Psoas muscle (tissue), 8 donors: ENCODE results near the gene POU3F1. TPM values are rescaled to one million over a fixed set of nuclear protein-coding genes. Genes with fewer than 3 reads are reported as not detected.
A peak's percentile ranks its signal among the peaks of the same experiment; 100 is the strongest.

Source experiments
- ATAC-seq, 4 donors: fragments of 200-7000 bp; cut with Tn5 transposase; one replicate each; pipeline ENCODE4 v1.9.1; 2020; ENCODE audit warnings: moderate library complexity in 3 of 4, mild to moderate bottlenecking in 2 of 4
- DNase-seq, 2 donors: peaks; one replicate each; pipeline ENCODE4 v3.0.0-alpha.2; 2020
- H3K27ac ChIP-seq: fragments of 200-600 bp; one replicate; pipeline ENCODE4 v1.8.0; 2022
- H3K27me3 ChIP-seq, 3 donors: fragments of 200-600 bp in 1 of 3; one replicate each; pipeline versions ENCODE4 v1.6.1 to v1.8.0; 2013 to 2022; ENCODE audit warnings: low read length in 2 of 3, mild to moderate bottlenecking in 2 of 3, moderate library complexity in 1 of 3; ENCODE audit not compliant: insufficient read depth in 3 of 3
- H3K36me3 ChIP-seq, 2 donors: fragments of 200-600 bp in 1 of 2; one replicate each; pipeline versions ENCODE4 v1.6.1 to v1.8.0; 2013 to 2022; ENCODE audit warnings: low read depth in 1 of 2, mild to moderate bottlenecking in 1 of 2, moderate library complexity in 1 of 2; ENCODE audit not compliant: insufficient read depth in 1 of 2
- H3K4me1 ChIP-seq: fragments of 200-600 bp; one replicate; pipeline ENCODE4 v1.8.0; 2022
- H3K4me3 ChIP-seq: fragments of 200-600 bp; one replicate; pipeline ENCODE4 v1.8.0; 2022; ENCODE audit warnings: mild to moderate bottlenecking
- H3K9me3 ChIP-seq: fragments of 200-600 bp; one replicate; pipeline ENCODE4 v1.8.0; 2022
- WGBS, 3 donors: extraction: QIAGEN DNeasy Blood & Tissue Kit; methylation state at CpG; one replicate each; pipeline versions ENCODE4 v1.1.6 to v1.1.7; 2013; 5-methylcytosine and 5-hydroxymethylcytosine counted together
- intact Hi-C, 2 donors: fragments of 100-400 bp; cut with DNase I; formaldehyde crosslinking; loops; one replicate each; pipeline versions ENCODE4 v1.11.0 to v1.14.2; 2022
- polyA plus RNA-seq, 3 donors: library from polyadenylated mRNA; stranded (reverse); fragments of 200-250 nt; gene quantifications; one replicate each; pipeline ENCODE4 v1.2.3, GENCODE V29; 2013
- total RNA-seq, 4 donors: library from RNA; stranded (reverse); fragmentation: NEBNext Ultra II Directional in 2 of 4; extraction: Animal tissue kit (Norgen Biotek cat#: 25700) in 2 of 4; gene quantifications; one replicate each; pipeline versions ENCODE4 v1.2.1 to v1.2.4, GENCODE V29; 2021 to 2023
- TF ChIP-seq, protein P1 (sequence below): fragments of 200-600 bp; IDR thresholded peaks from one replicate; pipeline ENCODE4 v1.8.0; 2022; ENCODE audit warnings: antibody characterized with exemption
- donor health status: healthy with polysubstance abuse.
- donor health status: DM: no; HTN: no; CAD: no; lungs with moderate emphysema.
- donor health status: Bipolar disorder and iron deficiency.
- donor health status: healthy.
- donor health status: DM: yes; HTN: yes; CAD: no.
- donor health status: DM: no; HTN: no; CAD: no.
- donor health status: DM: no; HTN: no; CAD: no.
- donor health status: DM: yes; HTN: yes; CAD: no.

POU3F1 gene
- total and polyA plus RNA-seq, 7 donors, result 0.04 to 0.38 (median 0.13) TPM; not detected in 1

DNA sequence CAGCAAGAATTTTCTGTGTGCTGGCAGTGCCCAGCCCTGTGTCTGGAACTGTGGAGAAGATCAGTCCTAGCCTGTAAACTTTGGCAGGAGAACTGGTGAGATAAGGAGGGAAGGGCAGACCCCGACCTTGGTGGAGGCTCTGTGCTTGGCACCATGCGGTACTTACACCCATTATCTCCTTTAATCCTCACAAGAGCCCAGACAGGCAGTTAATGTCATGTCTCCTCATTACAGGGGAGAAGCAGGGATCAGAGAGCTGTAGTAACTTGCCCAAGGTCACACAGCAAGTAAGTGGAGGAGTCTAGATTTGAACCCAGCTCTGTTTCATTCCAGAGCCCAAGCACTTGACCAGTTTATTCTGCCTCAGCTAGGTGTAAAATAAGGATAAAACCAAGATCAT lies 13.9 kb upstream of the POU3F1 start:
- H3K9me3 ChIP-seq, result no peaks in the 10 kb centered on the region
- no peaks in the 10 kb centered on the region for H3K27me3 ChIP-seq
- DNase-seq (no peak), ATAC-seq (no peak)
- H3K27ac ChIP-seq, result no peak overlapping the region
- no peaks in the 10 kb centered on the region for H3K4me1 ChIP-seq
- intact Hi-C loops, result no loop called here
- H3K36me3 ChIP-seq, result no peaks in the 10 kb centered on the region
- WGBS, 3 donors, result 64 to 83% (median 70%) methylated on average over 2 of the region's 2 CpGs
- TF ChIP-seq, protein P1, sequence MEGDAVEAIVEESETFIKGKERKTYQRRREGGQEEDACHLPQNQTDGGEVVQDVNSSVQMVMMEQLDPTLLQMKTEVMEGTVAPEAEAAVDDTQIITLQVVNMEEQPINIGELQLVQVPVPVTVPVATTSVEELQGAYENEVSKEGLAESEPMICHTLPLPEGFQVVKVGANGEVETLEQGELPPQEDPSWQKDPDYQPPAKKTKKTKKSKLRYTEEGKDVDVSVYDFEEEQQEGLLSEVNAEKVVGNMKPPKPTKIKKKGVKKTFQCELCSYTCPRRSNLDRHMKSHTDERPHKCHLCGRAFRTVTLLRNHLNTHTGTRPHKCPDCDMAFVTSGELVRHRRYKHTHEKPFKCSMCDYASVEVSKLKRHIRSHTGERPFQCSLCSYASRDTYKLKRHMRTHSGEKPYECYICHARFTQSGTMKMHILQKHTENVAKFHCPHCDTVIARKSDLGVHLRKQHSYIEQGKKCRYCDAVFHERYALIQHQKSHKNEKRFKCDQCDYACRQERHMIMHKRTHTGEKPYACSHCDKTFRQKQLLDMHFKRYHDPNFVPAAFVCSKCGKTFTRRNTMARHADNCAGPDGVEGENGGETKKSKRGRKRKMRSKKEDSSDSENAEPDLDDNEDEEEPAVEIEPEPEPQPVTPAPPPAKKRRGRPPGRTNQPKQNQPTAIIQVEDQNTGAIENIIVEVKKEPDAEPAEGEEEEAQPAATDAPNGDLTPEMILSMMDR, result no peak
- H3K4me3 ChIP-seq, result no peak overlapping the region

DNA sequence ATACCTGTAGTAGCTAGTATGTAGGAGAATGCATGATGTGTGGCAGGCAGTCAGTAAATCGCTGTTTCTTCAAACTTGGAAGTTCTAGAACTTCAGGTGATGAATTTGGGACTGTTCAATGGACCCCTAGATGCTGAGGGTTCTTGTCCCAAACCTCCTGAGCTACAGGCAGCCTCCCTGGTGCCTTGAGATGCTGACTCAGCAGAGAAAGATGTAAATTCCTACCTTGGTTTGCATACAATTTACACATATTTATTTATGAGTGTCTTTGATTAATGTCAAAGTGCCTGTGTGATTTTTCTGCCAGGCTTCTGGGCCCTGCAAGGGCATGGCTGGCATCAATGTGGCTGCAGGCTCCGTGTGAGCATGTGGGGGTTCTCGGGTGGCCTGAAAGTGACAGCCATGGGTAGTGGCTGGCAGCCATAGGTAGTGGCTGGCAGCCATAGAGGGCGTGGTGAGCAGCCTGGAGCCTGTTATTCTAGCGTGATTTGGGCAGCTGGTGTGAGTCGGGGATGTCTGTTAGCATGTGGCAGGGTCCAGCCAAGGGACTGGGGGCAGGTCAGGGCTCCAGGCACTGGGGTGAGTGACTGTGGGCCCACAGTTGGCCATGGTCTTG lies 13.2 kb upstream of the POU3F1 start:
- no peak for DNase-seq
- no peaks in the 10 kb centered on the region for H3K27me3 ChIP-seq
- H3K4me3 ChIP-seq, result no peak overlapping the region
- H3K9me3 ChIP-seq, result no peaks in the 10 kb centered on the region
- WGBS, 3 donors, result 36 to 44% (median 40%) methylated on average over 6 of the region's 6 CpGs
- intact Hi-C loops, result no loop called here
- no peaks in the 10 kb centered on the region for H3K4me1 ChIP-seq
- no peak overlapping the region for H3K27ac ChIP-seq
- peak in 3 of 4 donors; percentile 36 to 52 (median 42) for ATAC-seq
- H3K36me3 ChIP-seq, result no peaks in the 10 kb centered on the region
- TF ChIP-seq, protein P1, result no peak

DNA sequence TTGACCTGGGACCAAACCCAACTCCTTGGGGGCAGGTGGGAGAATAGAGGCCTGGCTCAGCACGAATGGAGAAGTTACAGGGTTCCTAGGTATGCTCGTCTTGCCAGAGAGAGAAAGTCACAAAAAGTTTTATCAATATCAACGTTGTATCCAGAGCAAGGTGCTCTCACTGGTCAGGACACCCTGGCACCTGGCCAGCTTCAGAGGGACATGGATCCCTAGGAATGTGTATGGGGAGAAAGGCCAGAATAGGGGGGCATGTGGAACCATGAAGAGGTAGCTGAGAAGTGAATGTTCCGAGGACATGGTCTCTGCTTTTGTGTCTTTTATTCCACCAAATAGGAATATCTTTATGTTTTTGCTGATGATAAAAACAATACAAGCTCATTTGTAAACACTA lies 9.4 kb upstream of the POU3F1 start:
- 72 to 81% (median 75%) methylated on average over 4 of the region's 4 CpGs for WGBS, 3 donors
- TF ChIP-seq, protein P1, result no peak

DNA sequence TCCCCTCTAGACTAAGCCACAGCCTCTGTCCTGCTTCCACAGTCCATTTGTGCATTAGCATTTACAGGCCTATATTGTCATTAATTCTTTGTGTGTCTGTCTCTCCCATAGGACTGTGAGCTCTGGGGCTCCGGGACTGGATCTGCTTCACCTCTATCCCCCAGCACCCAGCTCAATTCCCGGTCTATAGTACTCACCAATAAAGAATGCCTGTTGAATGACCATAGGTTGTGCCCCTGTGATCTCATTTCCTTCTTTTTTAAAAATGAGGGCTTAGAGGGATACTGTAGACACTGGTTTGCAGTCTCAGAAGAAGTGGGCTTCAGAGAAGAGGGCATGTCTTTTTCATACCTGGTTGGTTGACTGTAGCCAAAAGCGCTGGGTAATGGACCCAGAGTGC lies 8.8 kb upstream of the POU3F1 start:
- intact Hi-C loops, result no loop called here
- ATAC-seq (no peak), DNase-seq (no peak)
- Histone ChIP-seq H3K27me3 (no peaks in the 10 kb centered on the region), H3K36me3 (no peaks in the 10 kb centered on the region), H3K4me1 (no peaks in the 10 kb centered on the region), H3K27ac (no peak overlapping the region), H3K9me3 (no peaks in the 10 kb centered on the region), H3K4me3 (no peak overlapping the region)
- 87 to 94% (median 90%) methylated on average over 3 of the region's 3 CpGs for WGBS, 3 donors
- TF ChIP-seq, protein P1, result no peak

More for the DNA sequence above, 9.4 kb upstream of the POU3F1 start:
- Histone ChIP-seq H3K4me3 (no peak overlapping the region), H3K36me3 (no peaks in the 10 kb centered on the region), H3K9me3 (no peaks in the 10 kb centered on the region), H3K4me1 (no peaks in the 10 kb centered on the region), H3K27me3 (no peaks in the 10 kb centered on the region), H3K27ac (no peak overlapping the region)
- intact Hi-C loops, result no loop called here
- ATAC-seq (no peak), DNase-seq (no peak)
